HG03139 (cell line): Measurements from ENCODE around the gene CYP4F3.
"Not testable (repeated sequence)": the region's sequence is repeated elsewhere in the genome, so short reads cannot be mapped to it uniquely, and the experiment has no call there.

Experiments used
- ATAC-seq: cut with Tn5 transposase; IDR thresholded peaks from one replicate; pipeline ENCODE4 v1.9.1; 2021; ENCODE audit not compliant: unreplicated experiment

Gene CYP4F3

GRCh38 chr19:15640294-15640903 is at the start of gene CYP4F3:
Gene CYP4F3, plus strand, starts transcription at chr19:15640897. Its CDS starts 519 bp downstream, at chr19:15641416.
- no peak for ATAC-seq

- ATAC-seq, result no peak
These were observed 48.9 kb upstream of the CYP4F3 start for GRCh38 chr19:15591796-15592195.

- not testable (repeated sequence) for ATAC-seq
These were observed 48.2 kb upstream of the CYP4F3 start for GRCh38 chr19:15592506-15592905.

GRCh38 chr19:15593766-15594165 is 46.9 kb upstream of the CYP4F3 start:
- not testable (repeated sequence) for ATAC-seq

- ATAC-seq, result no peak
These were observed 45.6 kb upstream of the CYP4F3 start for GRCh38 chr19:15595069-15595468.

DNA sequence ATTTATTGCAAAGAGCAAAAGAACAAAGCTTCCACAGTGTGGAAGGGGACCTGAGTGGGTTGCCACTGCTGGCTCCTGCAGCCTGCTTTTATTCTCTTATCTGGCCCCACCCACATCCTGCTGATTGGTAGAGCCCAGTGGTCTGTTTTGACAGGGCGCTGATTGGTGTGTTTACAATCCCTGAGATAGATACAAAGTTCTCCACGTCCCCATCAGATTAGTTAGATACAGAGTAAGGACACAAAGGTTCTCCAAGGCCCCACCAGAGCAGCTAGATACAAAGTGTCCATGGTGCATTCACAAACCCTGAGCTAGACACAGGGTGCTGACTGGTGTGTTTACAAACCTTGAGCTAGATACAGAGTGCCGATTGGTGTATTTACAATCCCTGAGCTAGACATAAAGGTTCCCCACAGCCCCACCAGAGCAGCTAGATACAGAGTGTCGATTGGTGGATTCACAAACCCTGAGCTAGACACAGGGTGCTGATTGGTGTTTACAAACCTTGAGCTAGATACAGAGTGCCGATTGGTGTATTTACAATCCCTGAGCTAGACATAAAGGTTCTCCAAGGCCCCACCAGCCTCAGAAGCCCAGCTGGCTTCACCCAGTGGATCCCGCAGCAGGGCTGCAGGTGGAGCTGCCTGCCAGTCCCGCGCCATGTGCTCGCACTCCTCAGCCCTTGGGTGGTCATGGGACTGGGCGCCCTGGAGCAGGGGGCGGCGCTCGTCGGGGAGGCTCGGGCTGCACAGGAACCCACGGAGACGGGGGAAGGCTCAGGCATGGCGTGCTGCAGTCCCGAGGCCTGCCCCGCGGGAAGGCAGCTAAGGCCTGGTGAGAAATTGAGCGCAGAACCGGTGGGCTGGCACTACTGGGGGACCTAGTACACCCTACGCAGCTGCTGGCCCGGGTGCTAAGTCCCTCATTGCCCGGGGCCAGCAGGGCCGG is 32.4 kb upstream of the CYP4F3 start:
- ATAC-seq, result not testable (repeated sequence)

GRCh38 chr19:15609261-15609660 is 31.4 kb upstream of the CYP4F3 start:
- ATAC-seq, result no peak

GRCh38 chr19:15612342-15612741 is 28.4 kb upstream of the CYP4F3 start:
- ATAC-seq, result no peak

DNA sequence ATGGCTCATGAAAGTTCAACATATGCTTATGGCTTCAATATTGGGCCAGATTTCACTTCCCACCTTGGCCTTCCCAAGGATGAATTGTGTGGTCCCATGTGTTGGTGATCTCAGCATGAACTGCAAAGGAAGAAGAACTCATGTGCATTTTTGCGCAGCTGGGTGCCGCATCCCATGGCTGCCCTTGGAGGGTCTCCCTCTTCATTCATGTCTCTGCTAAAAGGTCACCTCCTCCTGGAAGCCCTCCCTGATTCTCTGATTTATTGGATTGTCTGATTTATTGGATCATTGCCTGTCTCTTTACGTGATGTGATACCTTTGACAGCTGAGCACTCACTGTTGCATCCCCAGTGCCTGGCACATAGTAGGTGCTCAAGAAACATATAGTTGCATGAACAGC is 27.4 kb upstream of the CYP4F3 start:
- ATAC-seq, result no peak

GRCh38 chr19:15614507-15615379 is 26.0 kb upstream of the CYP4F3 start, which contains the start of gene CYP4F8:
Gene CYP4F8, plus strand, starts transcription at chr19:15615218. Its CDS starts 399 bp downstream, at chr19:15615617.
- no peak for ATAC-seq

GRCh38 chr19:15615526-15615925 is 25.2 kb upstream of the CYP4F3 start:
- no peak for ATAC-seq

DNA sequence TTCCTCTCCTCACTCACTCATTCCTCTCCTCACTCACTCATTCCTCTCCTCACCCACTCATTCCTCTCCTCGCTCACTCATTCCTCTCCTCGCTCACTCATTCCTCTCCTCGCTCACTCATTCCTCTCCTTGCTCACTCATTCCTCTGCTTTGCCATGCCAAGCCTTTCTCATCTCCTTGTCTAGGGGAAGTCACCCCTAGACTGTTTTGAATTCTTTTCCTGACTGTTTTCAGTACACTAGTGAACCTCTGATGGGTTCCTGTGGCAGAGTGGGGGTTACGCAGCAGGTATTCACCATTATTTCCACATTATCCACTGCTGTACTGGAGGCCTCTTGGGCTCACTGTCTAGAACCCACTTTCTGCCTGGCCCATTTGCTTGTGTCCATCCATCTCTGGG is 24.5 kb upstream of the CYP4F3 start:
- no peak for ATAC-seq

- ATAC-seq, result no peak
These were observed 23.9 kb upstream of the CYP4F3 start for GRCh38 chr19:15616627-15617270.

- ATAC-seq, result no peak
These were observed 22.4 kb upstream of the CYP4F3 start for GRCh38 chr19:15618321-15618720.

- ATAC-seq, result no peak
These were observed 18.9 kb upstream of the CYP4F3 start for GRCh38 chr19:15621801-15622200.

DNA sequence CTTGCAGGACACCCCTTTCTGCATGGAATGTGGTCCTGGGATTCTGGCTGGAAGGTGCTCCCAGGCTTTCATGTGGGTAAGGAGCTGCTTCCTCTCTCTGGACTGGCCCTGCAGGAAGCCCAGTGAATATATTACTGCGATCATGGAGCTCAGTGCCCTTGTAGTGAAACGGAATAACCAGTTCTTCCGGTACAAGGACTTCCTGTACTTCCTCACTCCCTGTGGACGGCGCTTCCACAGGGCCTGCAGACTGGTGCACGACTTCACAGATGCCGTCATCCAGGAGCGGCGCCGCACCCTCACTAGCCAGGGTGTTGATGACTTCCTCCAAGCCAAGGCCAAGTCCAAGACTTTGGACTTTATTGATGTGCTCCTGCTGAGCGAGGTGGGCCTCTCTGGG is 17.7 kb upstream of the CYP4F3 start:
- no peak for ATAC-seq

DNA sequence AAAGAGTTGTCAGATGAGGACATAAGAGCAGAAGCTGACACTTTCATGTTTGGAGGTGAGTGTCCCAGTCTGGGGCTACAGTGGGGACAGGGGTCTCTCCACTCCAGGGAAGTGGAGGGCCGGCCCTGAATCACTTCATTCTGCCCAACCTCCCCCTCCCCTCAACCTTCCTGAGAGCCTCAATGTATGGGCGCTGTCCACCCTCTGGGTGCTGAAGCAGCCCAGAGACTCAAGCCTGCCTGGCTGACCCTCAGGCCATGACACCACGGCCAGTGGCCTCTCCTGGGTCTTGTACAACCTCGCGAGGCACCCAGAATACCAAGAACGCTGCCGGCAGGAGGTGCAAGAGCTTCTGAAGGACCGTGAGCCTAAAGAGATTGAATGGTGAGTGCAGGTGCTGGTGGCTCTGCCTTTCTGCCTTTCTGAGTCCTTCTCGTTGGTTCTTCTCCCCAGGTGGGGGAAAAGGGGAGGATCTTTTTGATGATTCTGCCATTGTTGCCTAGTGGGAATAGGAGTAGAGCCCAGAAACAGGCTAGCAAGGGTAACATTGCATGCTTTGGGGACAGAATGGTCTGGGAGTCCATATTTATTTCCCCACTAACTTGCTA is 16.9 kb upstream of the CYP4F3 start:
- no peak for ATAC-seq

DNA sequence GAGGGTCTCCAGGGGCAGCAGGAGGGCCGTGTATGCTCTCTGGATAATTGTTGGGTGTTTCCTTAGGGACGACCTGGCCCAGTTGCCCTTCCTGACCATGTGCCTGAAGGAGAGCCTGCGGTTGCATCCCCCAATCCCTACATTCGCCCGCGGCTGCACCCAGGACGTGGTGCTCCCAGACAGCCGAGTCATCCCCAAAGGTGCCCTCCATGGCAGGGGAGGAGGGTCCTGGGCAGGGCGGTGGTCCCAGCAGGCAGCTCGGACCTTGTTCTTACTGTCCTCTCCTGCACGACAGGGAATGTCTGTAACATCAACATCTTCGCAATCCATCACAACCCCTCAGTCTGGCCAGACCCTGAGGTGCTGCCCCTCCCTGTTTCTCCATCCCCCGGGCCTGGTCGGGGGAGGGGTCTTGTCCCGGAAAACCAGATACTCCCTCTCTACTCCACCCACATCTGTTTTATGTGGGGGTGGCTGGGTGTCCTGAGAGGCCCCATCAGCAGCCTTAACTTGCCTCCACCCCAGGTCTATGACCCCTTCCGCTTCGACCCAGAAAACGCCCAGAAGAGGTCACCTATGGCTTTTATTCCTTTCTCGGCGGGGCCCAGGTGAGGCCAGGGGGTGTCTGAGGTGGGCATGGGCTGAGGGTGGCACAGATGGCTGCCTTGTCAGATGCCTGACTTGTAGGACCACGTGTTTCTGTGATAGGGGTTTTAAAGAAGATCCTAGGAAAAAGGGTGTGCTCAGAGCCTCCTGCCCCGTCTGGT is 12.3 kb upstream of the CYP4F3 start:
- no peak for ATAC-seq
